Breast epithelium (tissue), 3 donors: Measurements from ENCODE around the gene FAM53A.

Source experiments
- CTCF ChIP-seq, 3 donors: fragments of 450-650 bp; IDR thresholded peaks; one replicate each; pipeline ENCODE4 v1.5.1; 2016 to 2017; ENCODE audit warnings: antibody characterized with exemption in 3 of 3, mild to moderate bottlenecking in 3 of 3, moderate library complexity in 3 of 3
- POLR2AphosphoS5 ChIP-seq, 3 donors: sonication (generic); formaldehyde crosslinking; IDR thresholded peaks; one replicate each; pipeline ENCODE4 v1.6.1; 2017; ENCODE audit warnings: antibody characterized with exemption in 3 of 3

DNA sequence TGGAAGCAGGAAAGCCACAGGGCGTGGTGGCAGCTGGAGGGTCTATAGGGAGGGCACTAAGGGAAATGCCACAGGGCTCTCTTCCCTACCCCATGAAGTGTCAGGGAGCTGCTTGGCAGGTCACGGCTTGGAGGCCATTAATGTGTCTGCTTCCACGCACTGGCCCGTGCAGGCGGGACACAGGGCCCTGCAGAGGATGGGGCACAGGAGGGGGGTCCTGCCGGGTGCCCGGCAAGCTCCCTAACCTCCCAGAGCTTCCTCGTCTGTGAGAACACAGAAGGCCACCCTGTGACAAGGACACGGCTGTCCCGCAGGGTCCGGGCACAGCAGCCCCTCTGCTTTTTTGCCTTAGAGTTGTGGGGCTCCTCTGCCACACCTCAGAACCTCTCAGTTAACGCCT is 25.5 kb downstream of the FAM53A start:
- no peak for TF ChIP-seq CTCF (IDR thresholded peaks at IDR 0.05)
- TF ChIP-seq POLR2AphosphoS5 (IDR thresholded peaks at IDR 0.05): no peak
